Urothelium cell line (cell line): ENCODE results near the gene CHCHD4.

Experiments used
- DNase-seq: peaks from one replicate; pipeline ENCODE4 v3.0.0; 2011; ENCODE audit warnings: low spot score, mixed read lengths
- FAIRE-seq: peaks from 2 replicates; lab custom pipeline; 2011; peaks lifted over from hg19 to GRCh38; lab: Jason Lieb, UNC

CHCHD4 gene

DNA sequence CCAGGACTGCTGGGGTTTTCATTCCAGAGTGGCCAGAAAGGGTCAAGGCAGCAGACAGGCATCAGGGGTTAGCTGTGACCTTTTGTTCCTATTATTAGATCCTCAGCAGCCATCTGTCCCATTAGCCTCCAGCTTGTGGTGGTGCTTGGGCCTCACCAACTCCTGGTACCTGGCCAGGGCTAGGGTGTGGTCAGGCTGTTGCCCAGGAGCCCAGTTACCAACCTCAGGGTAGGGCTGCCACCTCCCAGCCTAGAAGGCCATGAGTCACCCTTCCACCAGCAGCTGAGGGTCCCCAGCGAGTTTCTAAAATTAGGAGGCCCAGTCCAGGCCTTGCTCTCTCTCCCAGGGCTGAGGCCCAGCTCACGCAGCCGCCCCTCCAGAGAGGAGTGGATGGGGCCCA is 12.3 kb upstream of the CHCHD4 start:
- no peak for FAIRE-seq
- DNase-seq = no peak

DNA sequence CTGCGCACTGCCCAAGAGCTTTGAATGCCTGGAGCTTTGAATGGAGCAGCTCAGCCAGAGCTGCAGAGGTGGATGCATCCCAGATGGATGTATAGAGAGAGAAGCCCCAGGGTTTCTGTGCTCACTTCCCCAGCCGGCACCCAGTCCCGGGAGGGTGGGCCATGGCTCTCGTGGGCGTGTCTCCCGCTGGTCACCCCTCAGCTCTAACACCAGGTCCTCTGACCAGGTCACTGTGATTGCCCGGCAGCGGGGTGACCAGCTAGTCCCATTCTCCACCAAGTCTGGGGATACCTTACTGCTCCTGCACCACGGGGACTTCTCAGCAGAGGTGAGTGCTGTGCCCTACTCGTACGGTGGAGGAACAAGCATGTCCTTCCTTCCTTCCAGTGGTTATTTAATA is 10.9 kb upstream of the CHCHD4 start:
- no peak for FAIRE-seq
- no peak for DNase-seq

DNA sequence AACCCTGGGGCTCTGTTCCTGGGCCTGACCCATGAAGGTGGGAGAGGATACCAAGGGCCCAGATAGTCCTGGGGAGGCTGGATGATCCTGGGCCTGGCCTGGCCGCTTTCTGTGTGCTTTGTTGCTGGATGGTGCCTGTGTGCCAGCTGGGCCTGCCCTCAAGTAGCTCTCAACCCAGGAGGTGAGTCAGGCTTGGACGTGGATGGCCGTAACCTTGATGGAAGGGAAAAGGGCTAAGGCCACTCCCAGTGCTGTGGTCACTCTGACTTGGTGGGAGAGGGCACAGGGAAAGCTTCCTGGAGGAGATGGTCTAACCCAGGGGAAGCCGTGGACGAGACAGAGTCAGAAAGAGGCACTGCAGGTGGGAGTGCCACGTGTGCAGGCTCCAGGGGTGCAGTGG is 9.6 kb upstream of the CHCHD4 start:
- FAIRE-seq (no peak), DNase-seq (no peak)

DNA sequence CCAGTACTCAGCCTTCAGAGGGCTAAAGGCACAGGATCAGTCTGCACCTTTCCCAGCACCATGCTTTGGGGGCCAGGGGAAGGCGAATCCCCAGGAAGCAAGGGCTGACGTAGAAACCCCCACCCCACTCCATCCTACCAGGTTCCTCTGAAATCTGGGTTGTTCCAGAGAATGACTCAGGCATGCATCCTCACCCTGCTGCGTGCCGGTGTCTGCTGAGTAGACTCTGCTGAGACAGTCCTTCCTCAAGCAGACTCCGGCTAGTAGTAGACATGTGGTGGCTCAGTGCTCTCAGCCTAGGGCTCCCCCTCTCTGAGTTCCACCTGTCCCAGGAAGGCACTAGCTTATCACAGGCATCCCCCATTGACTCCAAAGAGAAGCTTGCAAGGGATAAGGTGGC is 9.2 kb upstream of the CHCHD4 start:
- FAIRE-seq = no peak
- DNase-seq = no peak

DNA sequence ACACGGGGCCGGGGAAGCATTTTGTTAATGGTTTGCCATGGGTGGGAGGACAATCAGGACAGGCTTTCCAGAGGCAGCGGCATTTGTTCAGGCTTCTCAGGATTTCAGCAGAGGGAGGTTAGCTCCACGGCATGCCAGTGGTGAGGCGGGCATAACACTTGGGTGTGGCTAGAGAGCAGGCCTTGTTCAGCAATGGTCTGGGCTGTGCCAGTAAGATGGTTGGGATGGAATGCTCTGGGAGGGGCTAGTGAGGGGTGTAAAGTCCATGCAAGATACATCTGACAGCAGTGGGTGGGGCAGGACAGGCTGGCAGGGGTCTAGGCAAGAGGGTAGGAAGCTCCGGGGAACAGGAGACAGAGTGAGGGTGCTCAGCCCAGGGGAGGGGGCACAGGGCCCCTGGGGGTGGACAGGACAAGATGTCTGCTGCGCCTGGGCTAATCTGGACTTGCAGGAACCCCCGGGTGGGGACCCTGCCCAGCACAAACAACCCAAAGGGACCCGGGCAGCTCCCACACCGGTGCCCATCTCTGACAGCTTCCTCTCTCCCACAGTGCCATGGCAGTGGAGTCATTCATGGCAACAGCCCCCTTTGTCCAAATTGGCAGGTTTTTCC is 8.6 kb upstream of the CHCHD4 start:
- FAIRE-seq = no peak
- no peak for DNase-seq

DNA sequence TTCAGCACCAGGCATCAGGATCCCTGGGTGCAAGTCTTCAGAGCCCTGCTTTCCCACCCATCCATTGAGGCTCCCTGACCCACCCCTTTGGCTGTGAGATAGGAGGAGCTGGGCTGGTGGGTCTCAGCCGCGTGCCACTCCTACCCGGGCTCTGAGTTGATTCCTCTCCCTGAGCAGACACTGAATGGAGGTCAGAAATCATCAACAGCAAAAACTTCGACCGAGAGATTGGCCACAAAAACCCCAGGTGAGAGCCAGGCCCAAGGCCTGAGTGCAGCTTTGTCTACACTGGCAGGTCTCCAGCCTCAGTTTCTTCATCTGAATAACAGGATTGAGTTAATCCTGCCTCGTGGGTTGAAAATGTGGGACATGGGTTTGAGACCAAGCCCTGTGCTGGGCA is 8.0 kb upstream of the CHCHD4 start:
- no peak for FAIRE-seq
- no peak for DNase-seq

DNA sequence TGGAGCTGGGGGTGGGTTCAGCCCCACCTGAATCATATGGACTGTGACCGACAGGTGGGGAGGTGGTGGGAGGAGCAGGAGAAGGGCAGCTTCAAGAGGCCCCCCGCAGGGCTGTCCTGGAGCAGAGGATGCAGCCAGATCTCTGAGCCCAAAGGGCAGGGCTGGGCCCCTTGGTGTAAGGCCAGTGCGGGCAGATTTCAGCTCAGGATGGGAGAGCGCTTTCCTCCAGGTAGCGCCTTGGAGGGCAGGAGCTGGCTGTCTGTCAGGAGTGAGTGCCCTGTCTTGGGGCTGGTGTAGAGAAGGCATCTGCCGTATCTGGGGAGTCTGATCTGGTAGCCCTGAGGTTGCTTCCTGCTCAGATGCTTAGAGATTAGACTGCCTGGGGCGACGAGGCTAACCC is 7.5 kb upstream of the CHCHD4 start:
- DNase-seq (no peak), FAIRE-seq (no peak)

DNA sequence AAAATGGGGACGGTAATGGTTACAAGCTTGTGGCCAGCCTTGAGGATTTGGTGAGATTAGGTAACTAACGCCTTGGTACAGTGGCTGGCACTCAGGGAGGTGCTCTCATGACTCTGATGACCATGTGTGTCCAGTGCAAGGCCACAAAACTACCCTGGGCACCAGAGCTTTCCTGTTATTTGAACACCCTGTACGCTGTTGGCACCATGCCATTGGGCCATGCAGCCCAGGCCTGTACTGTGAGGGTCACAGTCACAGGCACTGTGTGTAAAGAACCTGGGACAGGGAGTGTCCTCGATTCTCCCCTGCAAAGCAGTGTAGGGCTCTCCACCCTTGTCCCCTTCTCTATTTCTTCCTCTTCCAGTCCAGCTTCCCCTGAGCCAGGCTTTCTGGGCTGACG is 6.5 kb upstream of the CHCHD4 start:
- DNase-seq (no peak), FAIRE-seq (no peak)

DNA sequence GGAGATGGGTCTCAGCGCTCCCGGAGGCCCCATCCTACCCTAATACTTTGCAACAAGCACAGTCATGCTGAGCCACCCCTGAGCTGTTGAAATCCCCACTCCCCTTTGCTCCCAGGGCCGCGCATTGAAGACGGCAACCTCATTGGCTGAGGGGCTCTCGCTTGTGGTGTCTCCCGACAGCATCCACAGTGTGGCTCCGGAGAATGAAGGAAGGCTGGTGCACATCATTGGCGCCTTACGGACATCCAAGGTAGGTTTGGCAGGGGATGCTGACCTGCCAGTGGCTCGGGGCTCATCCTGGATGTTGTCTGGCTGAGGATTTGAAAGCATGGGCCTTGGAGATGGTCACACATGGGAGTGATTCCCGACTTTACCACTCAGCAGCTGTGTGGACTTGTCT is 6.0 kb upstream of the CHCHD4 start:
- FAIRE-seq = no peak
- no peak for DNase-seq

DNA sequence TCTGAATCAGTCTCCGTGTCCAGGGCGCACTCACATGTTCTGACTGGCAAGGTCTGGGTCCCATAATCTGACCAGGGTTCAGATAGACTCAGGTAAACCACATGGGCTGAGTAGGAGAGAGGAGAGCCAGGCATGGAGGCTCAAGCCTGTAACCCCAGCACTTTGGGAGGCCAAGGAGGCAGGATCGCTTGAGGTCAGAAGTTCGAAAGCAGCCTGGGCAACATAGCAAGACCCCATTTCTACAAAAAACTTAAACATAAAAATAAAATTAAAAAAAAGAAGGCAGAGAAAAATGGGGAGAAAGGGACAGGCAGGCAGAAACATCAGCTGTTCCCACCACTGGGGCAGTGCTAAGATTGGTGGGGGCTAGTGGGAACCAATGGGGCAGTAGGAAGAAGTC is 5.6 kb upstream of the CHCHD4 start:
- DNase-seq = no peak
- no peak for FAIRE-seq

DNA sequence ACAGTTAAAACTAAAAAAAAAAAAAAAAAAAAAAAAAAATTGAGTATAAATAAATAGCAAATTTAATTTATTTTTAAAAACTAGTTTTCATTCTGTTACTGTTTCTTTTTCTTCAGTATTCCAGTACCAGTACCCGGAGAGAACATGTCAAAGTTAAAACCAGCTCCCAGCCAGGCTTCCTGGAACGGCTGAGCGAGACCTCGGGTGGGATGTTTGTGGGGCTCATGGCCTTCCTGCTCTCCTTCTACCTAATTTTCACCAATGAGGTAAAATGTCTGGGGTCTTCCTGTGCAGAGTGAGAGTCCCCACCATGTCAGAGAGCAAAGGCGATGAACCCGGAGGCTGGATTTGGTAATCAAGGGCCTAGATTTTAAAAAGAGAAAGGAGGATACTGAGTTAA is 4.6 kb upstream of the CHCHD4 start:
- no peak for DNase-seq
- no peak for FAIRE-seq

DNA sequence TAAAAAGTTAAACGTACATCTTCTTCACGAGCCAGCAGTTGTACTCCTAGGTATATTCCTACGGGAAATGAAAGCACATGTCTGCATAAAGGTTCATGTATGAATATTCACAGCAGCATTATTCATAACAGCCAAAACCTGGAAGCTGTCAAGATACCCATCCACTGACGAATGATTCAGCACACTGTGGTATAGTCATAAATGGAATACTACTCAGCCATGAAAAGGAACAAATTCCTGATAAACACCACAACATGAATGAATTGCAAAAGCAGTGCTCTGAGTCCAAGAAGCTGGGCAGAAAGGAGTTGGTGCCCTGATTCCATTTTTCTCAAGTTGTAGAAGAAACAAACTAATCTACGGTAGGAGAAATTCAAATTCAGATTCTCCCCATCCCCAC is 4.1 kb upstream of the CHCHD4 start:
- DNase-seq = no peak
- FAIRE-seq = no peak

DNA sequence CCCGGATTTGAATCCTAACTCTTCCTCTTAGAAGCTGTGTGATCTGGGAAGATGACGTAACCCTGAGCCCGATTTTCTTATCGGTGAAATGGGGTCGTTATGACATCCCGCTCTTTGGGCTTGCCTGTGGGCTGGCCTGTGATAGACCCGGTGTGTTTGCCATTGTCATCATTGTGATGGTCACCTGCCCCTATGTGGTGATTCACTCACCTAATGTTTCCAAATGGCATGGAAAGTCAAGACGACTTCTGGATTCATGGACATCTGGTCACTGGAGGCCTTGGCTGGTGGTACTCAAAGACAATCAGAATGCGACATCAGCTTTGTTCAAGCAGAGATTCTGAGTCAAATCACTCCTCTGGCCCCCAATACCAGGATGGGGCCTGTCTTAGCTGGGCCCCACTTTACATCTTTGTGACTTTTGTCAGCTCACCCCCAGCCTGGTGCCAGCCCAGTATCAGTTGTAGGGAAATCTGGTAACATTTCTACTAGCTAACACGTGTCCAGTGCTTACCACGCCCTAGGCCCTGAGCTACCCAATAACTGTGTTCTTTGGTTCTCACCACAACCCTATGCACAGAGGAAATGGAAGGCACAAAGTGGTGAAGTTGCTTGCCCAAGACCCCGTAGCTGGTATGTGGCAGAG is 3.0 kb upstream of the CHCHD4 start:
- DNase-seq (no peak), FAIRE-seq (no peak)

DNA sequence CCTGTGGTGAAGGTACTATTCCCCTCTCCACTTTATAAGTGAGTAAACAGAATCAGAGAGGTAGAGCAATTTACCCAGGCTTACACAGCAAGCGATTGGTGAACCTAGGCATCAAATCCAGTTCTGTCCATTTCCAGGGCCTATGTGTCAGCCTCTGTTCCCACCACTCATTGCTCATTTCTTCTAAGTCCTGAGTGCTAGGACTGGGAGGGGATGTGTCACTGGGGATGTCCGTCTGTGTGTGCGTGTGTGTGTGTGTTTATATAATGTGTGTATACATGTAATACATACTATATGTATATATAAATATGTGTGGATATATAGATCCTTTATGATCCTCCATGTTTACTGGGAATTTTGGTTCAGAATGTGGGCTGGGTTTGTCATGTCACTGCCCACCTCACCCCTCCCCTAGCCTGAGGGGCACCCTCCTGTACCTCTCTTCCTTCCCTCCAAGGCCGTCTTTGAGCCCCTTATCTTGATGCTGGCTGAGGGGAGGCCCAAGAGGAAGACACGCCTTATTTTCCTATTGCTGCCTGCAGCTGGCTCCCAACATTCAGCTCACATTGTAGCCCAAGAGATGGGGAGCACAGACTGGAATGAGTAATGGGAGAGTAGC is 2.3 kb upstream of the CHCHD4 start:
- DNase-seq (no peak), FAIRE-seq (no peak)

DNA sequence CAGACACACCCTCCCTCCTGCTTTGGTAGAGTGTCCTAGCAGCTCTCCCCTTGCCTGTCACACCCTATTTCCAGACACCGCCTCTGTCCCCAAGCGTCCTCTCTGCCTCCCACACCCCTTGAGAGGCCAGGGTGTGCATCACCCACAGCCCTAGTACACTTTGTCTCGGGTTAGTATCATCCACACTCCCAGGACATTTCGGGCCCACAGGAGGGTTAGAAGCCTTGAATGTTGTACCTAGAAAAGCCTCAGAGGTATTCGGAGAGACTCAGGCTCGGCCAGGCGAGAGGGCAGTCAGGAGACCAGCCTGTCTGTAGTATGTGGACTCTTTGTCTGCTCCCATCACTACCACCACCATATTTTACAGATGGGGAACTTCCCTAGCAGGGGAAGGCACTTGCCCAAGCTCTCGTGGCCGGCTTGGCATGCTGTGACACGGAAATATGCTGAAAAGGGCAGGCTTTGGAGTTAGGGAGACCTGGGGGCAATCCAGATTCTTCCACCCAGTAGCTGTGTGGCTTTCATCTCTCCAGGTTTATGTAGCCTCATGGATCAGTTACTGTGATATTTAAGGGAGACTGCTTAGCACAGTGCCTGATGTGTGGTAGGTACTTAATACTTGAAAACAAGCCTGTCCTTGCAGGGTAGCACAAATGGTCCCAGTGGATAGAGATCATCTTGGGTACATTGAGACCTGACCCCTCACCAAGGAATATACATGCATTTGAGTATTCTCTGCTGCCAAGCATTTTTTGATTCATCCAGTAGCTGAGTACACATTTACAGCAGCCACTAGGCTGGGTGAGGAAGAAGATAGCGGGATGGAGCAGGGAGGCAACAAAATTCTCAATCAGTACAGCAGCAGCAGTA is 1.6 kb upstream of the CHCHD4 start:
- DNase-seq = no peak
- no peak for FAIRE-seq

DNA sequence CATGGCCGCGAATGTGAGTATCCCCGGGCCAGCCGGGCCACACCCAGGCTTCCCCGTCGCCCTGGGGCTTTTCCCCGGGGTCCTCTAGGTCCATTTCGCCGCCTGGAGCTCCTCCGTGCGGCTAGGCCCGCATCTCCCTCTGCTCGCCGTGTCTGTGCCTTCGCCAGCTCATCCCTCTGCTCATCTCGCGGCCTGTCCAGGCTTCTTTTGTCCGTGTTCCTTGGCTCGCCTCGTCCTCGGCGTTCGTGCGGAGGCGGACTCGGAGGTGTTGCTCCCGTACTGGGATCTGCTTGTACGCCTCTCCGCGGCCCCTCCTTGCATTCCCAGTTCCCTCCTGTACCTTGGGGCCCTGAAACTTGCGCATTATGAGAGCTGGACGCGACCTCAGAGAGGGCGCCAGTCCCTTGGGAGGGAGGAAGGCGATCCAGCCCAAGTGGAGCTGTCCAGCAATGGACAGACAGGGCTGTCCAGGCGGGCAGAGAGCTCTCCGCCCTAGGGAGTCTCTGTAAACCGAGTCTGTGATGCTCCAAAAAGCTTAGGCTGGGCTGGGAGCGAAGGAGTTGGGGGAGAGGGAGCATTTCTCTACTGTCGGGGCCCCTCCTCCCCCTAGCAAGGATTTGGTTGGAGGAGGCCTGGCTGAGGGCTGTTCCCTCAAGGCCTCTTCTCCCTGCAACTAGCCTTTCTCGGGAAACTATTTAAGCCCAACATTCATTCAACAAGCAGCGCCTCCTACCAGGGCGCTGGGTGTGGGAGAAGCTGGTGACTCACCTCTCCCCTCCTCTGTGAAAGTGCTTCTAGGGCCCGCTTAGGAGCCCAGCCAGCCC is 735 bp upstream of the CHCHD4 start:
- peak; percentile 84 for DNase-seq
- FAIRE-seq = no peak

DNA sequence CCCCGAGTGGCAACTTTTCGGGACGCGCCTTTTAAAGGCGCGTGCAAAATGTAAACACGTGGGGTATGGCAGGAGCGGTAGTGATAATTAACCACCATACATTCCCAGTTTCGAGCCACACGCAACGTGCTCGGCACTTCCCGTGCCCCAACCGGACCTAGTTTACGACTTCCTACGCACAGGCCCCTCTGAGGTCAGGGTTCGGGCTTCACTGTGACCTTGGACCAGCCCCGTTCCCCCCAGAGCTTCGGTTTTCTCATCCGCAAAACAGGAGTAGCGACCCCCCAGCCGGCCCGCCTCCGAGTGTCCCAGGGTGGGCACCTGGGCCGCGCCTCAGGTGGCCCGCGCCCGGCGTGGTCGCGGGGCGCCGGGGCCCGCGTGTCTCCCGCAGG is 451 bp downstream of the CHCHD4 start:
- DNase-seq (peak; percentile 72), FAIRE-seq (no peak)

DNA sequence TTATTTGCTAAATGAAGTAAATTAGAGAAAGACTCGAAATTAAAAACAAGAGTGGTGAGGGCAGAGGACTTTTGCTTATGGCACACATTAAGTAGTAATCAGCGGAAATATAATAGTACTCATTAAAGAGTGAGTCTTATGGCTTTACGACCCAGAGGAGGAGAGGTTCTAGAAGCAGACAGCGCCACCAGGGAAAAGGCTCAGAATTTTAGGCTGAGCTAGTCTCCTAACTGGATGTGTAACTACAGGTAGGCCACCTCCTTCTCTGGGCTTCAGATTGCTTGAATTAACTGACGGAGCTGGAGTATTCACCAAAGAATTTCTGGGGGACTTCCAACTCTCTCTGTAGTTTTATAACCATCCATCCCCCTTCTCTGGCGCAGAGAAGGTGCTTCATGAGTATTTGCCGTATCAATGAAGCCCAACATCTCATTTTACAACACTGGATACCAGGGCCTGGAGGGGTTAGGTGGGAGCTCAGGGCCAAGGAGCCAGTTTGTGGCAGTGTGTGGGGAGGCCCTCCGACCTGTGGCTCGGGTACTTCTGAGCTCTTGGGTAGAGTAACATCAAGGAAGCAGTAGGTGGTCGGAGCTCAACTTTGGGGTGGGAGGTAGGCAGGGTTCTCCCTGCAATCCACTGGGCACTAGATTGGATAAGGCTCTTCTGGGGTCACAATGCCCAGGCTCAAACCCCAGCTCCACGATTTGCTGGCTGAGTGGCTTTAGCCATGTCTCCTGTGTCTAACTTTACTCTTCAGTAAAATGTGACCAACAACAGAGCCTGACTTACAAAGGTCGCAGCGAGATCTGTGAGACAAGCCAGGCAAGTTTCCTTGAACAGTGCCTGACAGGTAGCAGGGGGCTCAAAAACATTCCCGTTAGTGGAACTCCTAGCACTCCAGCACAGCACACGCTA is 1.1 kb downstream of the CHCHD4 start:
- DNase-seq (no peak), FAIRE-seq (no peak)

DNA sequence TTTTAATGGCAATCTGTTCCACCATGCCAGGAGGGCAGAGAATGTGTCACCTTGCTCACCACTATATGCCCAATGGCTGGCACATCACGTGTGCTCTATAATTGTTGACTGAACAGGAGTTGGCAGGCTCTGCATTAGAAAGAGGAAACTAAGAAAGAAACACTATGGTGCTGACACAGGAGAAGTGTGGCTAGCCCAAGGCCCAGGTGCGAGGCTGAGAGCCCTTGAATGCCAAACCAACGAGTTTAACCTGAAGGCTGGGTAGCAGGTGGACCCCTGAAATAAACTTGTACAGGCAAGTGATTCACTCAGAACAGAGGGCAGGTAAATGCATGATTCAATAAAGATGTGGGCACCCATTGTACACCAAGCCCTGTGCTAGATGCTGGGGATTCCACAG is 2.4 kb downstream of the CHCHD4 start:
- FAIRE-seq (no peak), DNase-seq (no peak)

DNA sequence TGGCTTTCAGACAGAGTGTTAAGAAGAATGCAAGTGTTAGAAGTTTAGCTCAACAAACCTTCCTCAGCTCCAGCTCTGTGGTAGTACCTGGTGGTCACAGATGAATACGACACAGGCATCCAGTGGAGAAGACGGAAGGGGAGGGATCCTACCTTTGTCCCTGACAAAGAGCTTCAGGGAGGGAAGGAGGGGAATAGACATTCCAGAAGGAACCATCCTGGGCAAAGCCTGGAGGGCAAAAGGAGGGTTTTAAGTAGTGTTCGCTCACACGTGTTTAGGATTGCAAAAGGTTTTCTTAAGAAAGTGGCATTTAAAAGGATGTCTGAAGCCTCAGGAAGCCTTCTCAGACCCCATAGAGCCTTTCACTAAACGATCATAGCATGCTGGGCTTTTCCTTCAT is 2.8 kb downstream of the CHCHD4 start:
- DNase-seq (no peak), FAIRE-seq (no peak)
